GM23248 (cell line): ENCODE measurements around the gene LPGAT1. TPM values are rescaled to one million over a fixed set of nuclear protein-coding genes. Genes with fewer than 3 reads are reported as not detected.

Experiments used
- DNase-seq: peaks from one replicate; pipeline ENCODE4 v3.0.0-alpha.2; 2015
- H2AFZ ChIP-seq: fragments of 200-600 bp; sonication (generic); 2 replicates; pipeline ENCODE4 v1.6.1; 2016; ENCODE audit warnings: antibody characterized with exemption
- H3F3A ChIP-seq: fragments of 200-600 bp; sonication (generic); 2 replicates; pipeline ENCODE4 v1.6.1; 2016; ENCODE audit warnings: mild to moderate bottlenecking, antibody characterized with exemption, mixed run types; ENCODE audit not compliant: insufficient read depth
- H3K27ac ChIP-seq: fragments of 200-600 bp; sonication (generic); 2 replicates; pipeline ENCODE4 v1.5.1; 2016; ENCODE audit warnings: mild to moderate bottlenecking
- H3K27me3 ChIP-seq: fragments of 200-600 bp; sonication (generic); replicated peaks from 2 replicates; pipeline ENCODE4 v1.6.1; 2016; ENCODE audit warnings: mild to moderate bottlenecking; ENCODE audit not compliant: insufficient read depth
- H3K36me3 ChIP-seq: fragments of 200-600 bp; sonication (generic); 2 replicates; pipeline ENCODE4 v1.6.1; 2016; ENCODE audit warnings: low read depth, mild to moderate bottlenecking
- H3K4me1 ChIP-seq: fragments of 200-600 bp; sonication (generic); 2 replicates; pipeline ENCODE4 v1.6.1; 2016; ENCODE audit warnings: mild to moderate bottlenecking; ENCODE audit not compliant: insufficient read depth
- H3K4me2 ChIP-seq: fragments of 200-600 bp; sonication (generic); one replicate; pipeline ENCODE4 v1.6.1; 2016; ENCODE audit warnings: mild to moderate bottlenecking; ENCODE audit not compliant: unreplicated experiment
- H3K4me3 ChIP-seq: fragments of 200-600 bp; sonication (generic); 2 replicates; pipeline ENCODE4 v1.5.1; 2016; ENCODE audit warnings: mild to moderate bottlenecking
- H3K79me2 ChIP-seq: fragments of 200-600 bp; sonication (generic); 2 replicates; pipeline ENCODE4 v1.6.1; 2016; ENCODE audit warnings: mild to moderate bottlenecking; ENCODE audit not compliant: insufficient read depth
- H3K9ac ChIP-seq: fragments of 200-600 bp; sonication (generic); 2 replicates; pipeline ENCODE4 v1.6.1; 2016; ENCODE audit warnings: mild to moderate bottlenecking
- H3K9me2 ChIP-seq: fragments of 200-600 bp; sonication (generic); 2 replicates; pipeline ENCODE4 v1.6.1; 2016; ENCODE audit warnings: mixed run types, mild to moderate bottlenecking, moderate library complexity; ENCODE audit not compliant: insufficient read depth
- H3K9me3 ChIP-seq: fragments of 200-600 bp; sonication (generic); one replicate; pipeline ENCODE4 v1.6.1; 2017; ENCODE audit warnings: low read depth
- H4K20me1 ChIP-seq: fragments of 200-600 bp; sonication (generic); 2 replicates; pipeline ENCODE4 v1.6.0; 2016; ENCODE audit not compliant: insufficient read depth
- EZH2 ChIP-seq: fragments of 200-600 bp; sonication (generic); IDR thresholded peaks from 2 replicates; pipeline ENCODE4 v1.6.1; 2018; ENCODE audit warnings: antibody characterized with exemption, mild to moderate bottlenecking; ENCODE audit not compliant: insufficient read depth, poor library complexity, severe bottlenecking
- EZH2phosphoT487 ChIP-seq: fragments of 200-600 bp; sonication (generic); IDR thresholded peaks from 2 replicates; pipeline ENCODE4 v1.6.1; 2018; ENCODE audit warnings: antibody characterized with exemption, moderate library complexity, mild to moderate bottlenecking, low read depth; ENCODE audit not compliant: insufficient read depth
- WGBS, 2 experiments: methylation state at CpG; one replicate each; pipeline ENCODE4 v1.1.6; 2015 to 2017; ENCODE audit warnings: low lambda C conversion rate in 2 of 2, low coverage in 1 of 2; ENCODE audit errors: missing lambda C conversion rate in 2 of 2; 5-methylcytosine and 5-hydroxymethylcytosine counted together
- in situ Hi-C: fragments of 300-500 bp; cut with MboI; formaldehyde crosslinking; loops from 2 replicates; pipeline ENCODE4 v1.15.0; 2020
- polyA plus RNA-seq: library from polyadenylated mRNA; unstranded; fragments of >200 nt; fragmentation: Nextera tagmentation; extraction: Ambion mirVana; gene quantifications from 2 replicates; pipeline ENCODE4 v1.2.1, GENCODE V29; 2016
- total RNA-seq: library from RNA; depleted of rRNA; stranded (reverse); fragments of >200 nt; shearing (Covaris generic); gene quantifications from 2 replicates; pipeline ENCODE4 v1.2.3, GENCODE V29; 2014

The LPGAT1 gene
- total and polyA plus RNA-seq, 2 experiments from 2014 or later, result 13.5 to 62.4 TPM

- Histone ChIP-seq H3K4me1 (no peaks in the 10 kb centered on the region), H3K79me2 (no peaks in the 10 kb centered on the region), H3K27ac (no peak overlapping the region), H3K4me2 (no peak overlapping the region), H4K20me1 (no peaks in the 10 kb centered on the region), H3K9ac (no peak overlapping the region), H3K36me3 (no peaks in the 10 kb centered on the region), H3F3A (no peaks in the 10 kb centered on the region), H3K9me3 (no peaks in the 10 kb centered on the region), H3K4me3 (no peak overlapping the region), H3K27me3 (no peaks in the 10 kb centered on the region; the same call in 1 of the 2 replicates), H2AFZ (no peak overlapping the region), H3K9me2 (no peaks in the 10 kb centered on the region)
- no peak for TF ChIP-seq EZH2
- TF ChIP-seq EZH2phosphoT487, result no peak
- in situ Hi-C loops, result no loop called here
- DNase-seq, result no peak
- WGBS, 2 experiments, result 8 to 10% methylated on average over 2 of the region's 2 CpGs
Measured at GRCh38 chr1:211715971-211716370, 114.6 kb downstream of the LPGAT1 start.

- DNase-seq, result no peak
- WGBS, 2 experiments, result 65 to 67% methylated on average over 5 of the region's 5 CpGs
- no peaks in the 10 kb centered on the region for H4K20me1 ChIP-seq
Measured at GRCh38 chr1:211714154-211714553, 116.4 kb downstream of the LPGAT1 start.

GRCh38 chr1:211713231-211713630 lies 117.3 kb downstream of the LPGAT1 start:
- no peaks in the 10 kb centered on the region; the same call in 1 of the 2 replicates for H3K27me3 ChIP-seq
- no peak overlapping the region for H3K27ac ChIP-seq
- H3K4me3 ChIP-seq, result no peak overlapping the region
- no peaks in the 10 kb centered on the region for H3F3A ChIP-seq
- WGBS, 2 experiments, result 61 to 62% methylated on average over 10 of the region's 10 CpGs
- no peaks in the 10 kb centered on the region for H3K36me3 ChIP-seq
- H3K79me2 ChIP-seq, result no peaks in the 10 kb centered on the region
- in situ Hi-C loops, result no loop called here
- no peaks in the 10 kb centered on the region for H3K4me1 ChIP-seq
- no peaks in the 10 kb centered on the region for H3K9me2 ChIP-seq
- H3K9ac ChIP-seq, result no peak overlapping the region
- no peak overlapping the region for H3K4me2 ChIP-seq
- no peaks in the 10 kb centered on the region for H4K20me1 ChIP-seq
- TF ChIP-seq EZH2phosphoT487 (no peak), EZH2 (no peak)
- DNase-seq, result peak; percentile 13
- H2AFZ ChIP-seq, result no peak overlapping the region
- no peaks in the 10 kb centered on the region for H3K9me3 ChIP-seq

More at GRCh38 chr1:211714154-211714553, 116.4 kb downstream of the LPGAT1 start:
- no peaks in the 10 kb centered on the region; the same call in 1 of the 2 replicates for H3K27me3 ChIP-seq
- H3K4me2 ChIP-seq, result no peak overlapping the region
- no peaks in the 10 kb centered on the region for H3K9me3 ChIP-seq
- no peaks in the 10 kb centered on the region for H3K9me2 ChIP-seq
- TF ChIP-seq EZH2phosphoT487, result no peak
- TF ChIP-seq EZH2, result no peak
- H3K79me2 ChIP-seq, result no peaks in the 10 kb centered on the region
- H3K9ac ChIP-seq, result no peak overlapping the region
- no peaks in the 10 kb centered on the region for H3F3A ChIP-seq
- no peak overlapping the region for H2AFZ ChIP-seq
- H3K36me3 ChIP-seq, result no peaks in the 10 kb centered on the region
- no peak overlapping the region for H3K27ac ChIP-seq
- no peak overlapping the region for H3K4me3 ChIP-seq
- H3K4me1 ChIP-seq, result no peaks in the 10 kb centered on the region
- in situ Hi-C loops, result no loop called here

- H2AFZ ChIP-seq, result no peak overlapping the region
Measured at GRCh38 chr1:211711315-211711705, 119.3 kb downstream of the LPGAT1 start.

GRCh38 chr1:211710566-211711314 lies 119.8 kb downstream of the LPGAT1 start:
- Histone ChIP-seq H3K4me2 (no peak overlapping the region), H3K27ac (no peak overlapping the region), H2AFZ (no peak overlapping the region), H3K36me3 (no peaks in the 10 kb centered on the region), H4K20me1 (no peaks in the 10 kb centered on the region), H3K9ac (no peak overlapping the region), H3K79me2 (no peaks in the 10 kb centered on the region), H3K4me1 (no peaks in the 10 kb centered on the region), H3K27me3 (no peaks in the 10 kb centered on the region), H3K4me3 (no peak overlapping the region), H3F3A (no peaks in the 10 kb centered on the region), H3K9me2 (no peaks in the 10 kb centered on the region), H3K9me3 (no peaks in the 10 kb centered on the region)
- no peak for TF ChIP-seq EZH2phosphoT487
- TF ChIP-seq EZH2, result no peak
- DNase-seq, result no peak
- WGBS, 2 experiments, result 72 to 74% methylated on average over 6 of the region's 6 CpGs
- in situ Hi-C loops, result no loop called here

More at GRCh38 chr1:211711315-211711705, 119.3 kb downstream of the LPGAT1 start:
- Histone ChIP-seq H4K20me1 (no peaks in the 10 kb centered on the region), H3K36me3 (no peaks in the 10 kb centered on the region), H3K27ac (no peak overlapping the region), H3K9ac (no peak overlapping the region), H3K4me2 (no peak overlapping the region), H3K79me2 (no peaks in the 10 kb centered on the region), H3F3A (no peaks in the 10 kb centered on the region), H3K4me3 (no peak overlapping the region), H3K4me1 (no peaks in the 10 kb centered on the region), H3K9me2 (no peaks in the 10 kb centered on the region), H3K9me3 (no peaks in the 10 kb centered on the region), H3K27me3 (no peaks in the 10 kb centered on the region)
- WGBS, 2 experiments, result 71 to 80% methylated on average over 4 of the region's 4 CpGs
- in situ Hi-C loops, result no loop called here
- no peak for TF ChIP-seq EZH2phosphoT487
- no peak for TF ChIP-seq EZH2
- no peak for DNase-seq
